AG04450 (cell line): ENCODE results near the gene RPS6KA5. TPM values are rescaled to one million over a fixed set of nuclear protein-coding genes. Genes with fewer than 3 reads are reported as not detected.
A peak's percentile ranks its signal among the peaks of the same experiment; 100 is the strongest.

Experiments
- CTCF ChIA-PET: fragments of 300-600, 350-600 bp; formaldehyde crosslinking; extraction: SDS; loops from one replicate; lab custom pipeline; 2022; ENCODE audit warnings: antibody characterized with exemption, inconsistent platforms; lab: Charles Lee
- POLR2A ChIA-PET: fragments of 350-600 bp; formaldehyde crosslinking; extraction: SDS; loops from one replicate; lab custom pipeline; 2021; ENCODE audit warnings: antibody characterized with exemption, inconsistent platforms; lab: Yijun Ruan, JAX
- DNase-seq: peaks from one replicate; pipeline ENCODE4 v3.0.0-alpha.2; 2011; ENCODE audit warnings: low read depth, low spot score
- H3K27ac ChIP-seq: one replicate; pipeline ENCODE4 v1.5.1; 2012; ENCODE audit warnings: low read depth, low read length, control low read depth
- H3K27me3 ChIP-seq: one replicate; pipeline ENCODE4 v1.6.0; 2012; ENCODE audit warnings: low read length; ENCODE audit not compliant: control insufficient read depth, insufficient read depth
- H3K4me3 ChIP-seq: 2 replicates; pipeline ENCODE4 v1.5.1; 2011; ENCODE audit warnings: mild to moderate bottlenecking, low read depth, low read length, control low read depth
- H3K9me3 ChIP-seq: 2 replicates; pipeline ENCODE4 v1.5.1; 2012; ENCODE audit warnings: low read length; ENCODE audit not compliant: control insufficient read depth, insufficient read depth
- polyA plus RNA-seq: library from polyadenylated mRNA; depleted of rRNA; stranded (reverse); fragments of >200 nt; gene quantifications from 2 replicates; pipeline ENCODE4 v1.2.3, GENCODE V29; 2011
- TF ChIP-seq, protein P1 (sequence below): IDR thresholded peaks from 2 replicates; pipeline ENCODE4 v1.5.1; 2011; ENCODE audit warnings: low read depth, low read length, control low read depth, inconsistent platforms

Gene RPS6KA5
- polyA plus RNA-seq, 1 experiment = 1.5 TPM

DNA sequence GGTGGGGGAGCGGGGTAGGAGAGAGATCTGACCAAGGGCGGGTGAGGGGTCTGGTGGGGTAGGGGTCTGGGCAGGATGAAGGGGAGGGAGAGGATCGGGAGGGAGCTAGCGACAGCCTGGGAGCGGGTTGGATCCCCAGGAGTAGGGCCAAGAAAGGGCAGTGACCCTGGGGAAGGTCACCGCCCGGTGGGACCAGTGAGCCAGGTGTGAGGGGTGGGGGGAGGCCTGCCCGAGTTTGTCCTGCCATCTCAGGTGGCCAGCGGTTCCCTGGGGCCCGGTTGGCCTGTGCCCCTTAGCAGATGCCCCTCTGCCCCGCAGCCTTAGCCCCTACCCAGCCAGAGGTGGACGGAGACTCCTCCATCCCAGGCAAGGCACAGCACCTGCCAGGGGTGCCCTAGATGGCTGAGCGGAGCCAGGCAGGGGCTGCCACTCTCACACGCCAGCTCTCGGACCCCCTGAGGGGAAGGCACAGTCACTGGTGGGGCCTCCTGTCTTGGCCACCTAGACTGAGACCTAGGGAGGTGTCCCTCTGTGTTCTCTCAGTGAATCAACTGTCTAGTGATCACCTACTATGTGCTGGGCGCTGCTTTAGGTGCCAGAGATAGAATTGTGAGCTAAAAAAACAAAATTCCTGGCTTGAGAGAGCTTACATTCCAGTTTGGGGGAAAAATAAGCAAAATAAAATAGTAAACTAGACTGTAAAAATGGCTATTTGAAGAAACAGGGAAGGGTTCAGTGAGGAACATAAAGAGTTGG, 243.6 kb downstream of the RPS6KA5 start:
- ChIA-PET CTCF (interaction anchor here (0.6 to 1.5 kb wide), 15 partner anchors 12 to 725 kb away, joined by 3 to 9 read pairs (median 4); no protein-coding TSS in a partner anchor), POLR2A (no interaction called here)
- DNase-seq = no peak
- Histone ChIP-seq H3K27ac (no peak overlapping the region), H3K9me3 (no peaks in the 10 kb centered on the region), H3K4me3 (peak overlapping the region; percentile 25), H3K27me3 (peaks cover 3% of the 10 kb centered on the region)
- TF ChIP-seq, protein P1, sequence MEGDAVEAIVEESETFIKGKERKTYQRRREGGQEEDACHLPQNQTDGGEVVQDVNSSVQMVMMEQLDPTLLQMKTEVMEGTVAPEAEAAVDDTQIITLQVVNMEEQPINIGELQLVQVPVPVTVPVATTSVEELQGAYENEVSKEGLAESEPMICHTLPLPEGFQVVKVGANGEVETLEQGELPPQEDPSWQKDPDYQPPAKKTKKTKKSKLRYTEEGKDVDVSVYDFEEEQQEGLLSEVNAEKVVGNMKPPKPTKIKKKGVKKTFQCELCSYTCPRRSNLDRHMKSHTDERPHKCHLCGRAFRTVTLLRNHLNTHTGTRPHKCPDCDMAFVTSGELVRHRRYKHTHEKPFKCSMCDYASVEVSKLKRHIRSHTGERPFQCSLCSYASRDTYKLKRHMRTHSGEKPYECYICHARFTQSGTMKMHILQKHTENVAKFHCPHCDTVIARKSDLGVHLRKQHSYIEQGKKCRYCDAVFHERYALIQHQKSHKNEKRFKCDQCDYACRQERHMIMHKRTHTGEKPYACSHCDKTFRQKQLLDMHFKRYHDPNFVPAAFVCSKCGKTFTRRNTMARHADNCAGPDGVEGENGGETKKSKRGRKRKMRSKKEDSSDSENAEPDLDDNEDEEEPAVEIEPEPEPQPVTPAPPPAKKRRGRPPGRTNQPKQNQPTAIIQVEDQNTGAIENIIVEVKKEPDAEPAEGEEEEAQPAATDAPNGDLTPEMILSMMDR = no peak

DNA sequence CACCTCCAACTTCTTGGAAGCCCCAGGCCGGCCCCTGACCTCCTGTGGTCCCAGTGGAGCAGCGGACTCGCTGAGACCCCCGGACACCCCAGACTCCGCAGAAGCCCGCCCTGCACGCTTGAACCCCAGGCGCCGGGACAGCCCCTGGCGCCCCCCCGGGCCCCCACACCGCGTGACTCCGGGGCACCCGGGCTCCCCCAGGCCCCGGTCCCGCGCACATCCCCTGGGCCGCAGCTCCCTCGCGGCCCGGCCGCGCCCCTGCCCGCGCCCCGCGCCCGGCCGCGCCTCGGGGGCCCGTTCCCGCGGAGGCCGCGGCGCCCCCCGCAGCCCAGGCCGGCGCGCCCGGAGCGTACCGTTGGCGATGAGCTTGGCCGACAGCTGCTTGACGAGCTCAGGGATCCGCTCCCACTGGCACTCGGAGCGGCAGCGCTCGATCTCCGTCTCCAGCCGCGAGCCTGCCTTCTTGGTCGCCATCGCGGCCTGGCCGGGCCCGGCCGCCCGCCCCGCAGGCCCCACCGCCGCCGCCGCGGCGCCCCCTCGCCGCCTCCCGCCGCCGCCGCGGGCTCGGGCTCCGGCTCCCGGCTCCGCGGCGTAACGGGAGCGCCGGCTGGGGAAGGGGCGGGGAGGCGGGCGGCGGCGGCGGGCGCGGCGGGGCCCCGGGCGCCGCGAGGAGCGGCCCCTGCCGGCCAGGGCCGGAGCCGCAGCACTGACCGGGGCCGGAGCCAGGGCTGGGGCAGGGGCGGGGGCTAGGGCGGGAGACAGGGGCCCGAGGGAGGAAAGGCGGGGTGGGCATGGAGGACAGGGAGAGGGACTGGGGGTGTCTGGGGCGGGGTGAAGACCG, 244.4 kb downstream of the RPS6KA5 start, which contains the start of gene TTC7B:
TTC7B (minus strand) TSS at position 609 of the 841 bp plus-strand sequence; CDS start at position 474, 135 bp downstream.
- Histone ChIP-seq H3K27me3 (peaks cover 3% of the 10 kb centered on the region), H3K27ac (no peak within 1 kb of the TSS), H3K4me3 (peak within 1 kb of the TSS; percentile 75), H3K9me3 (no peaks in the 10 kb centered on the region)
- ChIA-PET CTCF (interaction anchor here (0.5 to 1.5 kb wide), 14 partner anchors 11 to 515 kb away, joined by 3 to 9 read pairs (median 3); no protein-coding TSS in a partner anchor), POLR2A (interaction anchor here (0.5 kb wide), 1 partner anchor 34 kb away, joined by 4 read pairs; no protein-coding TSS in a partner anchor)
- no peak for DNase-seq
- TF ChIP-seq, protein P1 = peak; percentile 36

DNA sequence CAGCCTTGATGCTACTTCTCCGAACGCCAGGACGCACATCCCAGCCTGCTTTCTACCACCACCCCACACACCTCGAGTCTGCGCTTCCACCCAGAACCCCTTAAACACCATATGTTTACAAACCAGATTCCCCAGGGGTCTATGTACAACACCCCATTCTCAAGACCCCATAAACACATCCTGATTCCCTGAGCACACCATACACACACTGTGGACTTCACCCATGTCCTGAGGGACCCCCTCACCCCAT, 244.9 kb downstream of the RPS6KA5 start:
- TF ChIP-seq, protein P1 = no peak
- Histone ChIP-seq H3K4me3 (peak overlapping the region; percentile 75), H3K27ac (no peak overlapping the region), H3K27me3 (peaks cover 3% of the 10 kb centered on the region), H3K9me3 (no peaks in the 10 kb centered on the region)
- ChIA-PET POLR2A (interaction anchor here (0.5 kb wide), 1 partner anchor 35 kb away, joined by 4 read pairs; no protein-coding TSS in a partner anchor), CTCF (interaction anchor here (0.5 to 1.6 kb wide), 8 partner anchors 10 to 216 kb away, joined by 3 to 4 read pairs (median 3); no protein-coding TSS in a partner anchor)
- no peak for DNase-seq

DNA sequence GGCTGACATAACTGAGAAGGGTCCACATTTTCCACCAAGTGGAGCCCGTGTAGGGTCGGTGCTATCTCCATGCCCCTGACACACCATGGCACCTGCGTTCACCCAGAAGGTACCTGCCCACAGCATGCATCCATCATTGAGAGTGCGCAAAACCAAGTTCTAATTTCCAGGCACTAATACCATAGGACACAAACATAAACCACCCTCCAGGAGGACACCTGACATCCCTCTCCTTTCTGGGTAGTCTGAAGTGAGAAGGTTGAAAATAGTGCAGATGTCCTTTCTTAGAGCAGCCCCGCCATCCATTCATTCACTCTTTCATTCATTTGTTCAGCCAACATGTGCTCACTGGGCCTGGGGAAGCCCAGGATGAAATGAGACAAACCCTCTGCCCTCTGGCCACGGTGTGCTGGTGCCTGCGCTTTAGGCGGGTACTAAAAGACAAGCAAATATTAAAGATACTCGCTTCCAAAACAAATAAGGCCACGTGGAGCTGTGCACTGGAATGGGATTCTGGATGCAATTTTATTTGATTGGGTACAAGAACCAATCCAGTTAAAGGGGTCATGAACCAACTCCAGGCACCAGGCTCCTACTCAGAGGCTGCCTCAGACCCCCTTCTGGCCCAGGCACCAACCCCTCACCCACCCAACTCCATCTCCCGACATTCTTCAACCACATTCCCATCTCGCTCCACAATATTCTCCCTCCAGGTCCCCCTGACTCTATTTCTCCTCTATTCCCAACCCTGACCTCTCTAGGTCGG, 245.5 kb downstream of the RPS6KA5 start:
- TF ChIP-seq, protein P1 = no peak
- H3K27ac ChIP-seq = no peak overlapping the region
- ChIA-PET CTCF (interaction anchor here (0.8 to 1.6 kb wide), 3 partner anchors 14 to 415 kb away, joined by 3 to 4 read pairs (median 3); no protein-coding TSS in a partner anchor), POLR2A (interaction anchor here (0.5 kb wide), 1 partner anchor 35 kb away, joined by 4 read pairs; no protein-coding TSS in a partner anchor)
- H3K4me3 ChIP-seq = peak overlapping the region; percentile 75
- H3K27me3 ChIP-seq = peaks cover 3% of the 10 kb centered on the region
- no peaks in the 10 kb centered on the region for H3K9me3 ChIP-seq
- DNase-seq = no peak
